Inferior parietal cortex (tissue), 1 donor: Measurements from ENCODE around the gene MAT2B.

Source experiments
- DNase-seq: peaks from one replicate; pipeline ENCODE4 v3.0.0-alpha.2; 2016; ENCODE audit errors: extremely low spot score

Gene MAT2B

DNA sequence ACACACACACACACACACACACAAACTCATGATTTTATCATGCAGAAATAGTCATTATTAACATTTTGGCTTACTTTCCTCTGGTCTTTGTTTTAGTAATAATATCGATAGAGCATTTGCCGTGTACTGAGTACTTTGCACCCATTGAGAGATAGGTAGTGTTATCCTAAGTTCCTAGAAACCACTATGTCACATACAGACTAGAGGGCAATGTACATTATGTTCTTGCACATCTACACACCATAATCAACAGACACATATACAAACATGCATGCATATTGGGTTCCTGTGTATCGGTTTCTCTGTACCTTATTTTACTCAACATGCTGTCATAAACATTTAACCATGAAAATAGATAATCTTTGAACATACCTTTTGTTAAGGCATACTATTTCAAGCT lies 45.7 kb downstream of the MAT2B start:
- DNase-seq, result no peak

DNA sequence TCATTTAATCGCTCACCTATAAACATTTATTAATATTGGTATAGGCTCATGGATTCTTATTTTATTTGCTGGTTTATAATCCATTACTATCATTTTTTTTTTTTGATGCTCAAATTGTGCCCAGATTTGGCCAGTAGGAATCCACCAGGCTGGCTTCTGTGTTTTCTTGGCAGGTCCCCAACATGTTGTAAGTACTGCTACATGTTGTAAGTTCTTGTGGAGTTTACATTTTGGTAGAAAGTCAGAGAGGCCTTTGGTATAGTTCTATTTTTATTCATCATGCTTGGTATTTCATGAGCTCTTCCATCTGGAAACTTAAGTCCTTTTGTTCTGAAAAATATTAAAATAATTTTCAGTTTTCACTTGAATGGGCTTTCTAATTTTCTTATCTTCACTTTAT lies 47.1 kb downstream of the MAT2B start:
- no peak for DNase-seq

DNA sequence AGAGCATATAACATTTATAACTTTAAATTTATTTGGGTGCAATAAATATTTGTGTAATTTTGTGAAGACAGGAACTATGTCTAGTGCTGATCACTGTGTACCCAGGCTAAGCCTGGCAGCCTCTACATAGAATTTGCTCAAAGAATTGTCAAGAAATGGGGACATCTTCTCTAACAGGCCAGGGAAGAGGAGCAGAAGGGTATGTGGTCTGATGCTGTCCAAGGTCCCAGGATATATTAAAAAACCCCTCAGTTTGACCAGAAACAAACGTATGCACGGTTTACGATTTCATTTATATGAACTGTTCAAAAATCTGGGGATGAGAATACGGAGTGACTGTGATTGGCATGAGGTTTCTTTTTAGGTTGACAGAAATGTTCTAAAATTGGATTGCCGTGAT lies 55.9 kb downstream of the MAT2B start:
- no peak for DNase-seq

DNA sequence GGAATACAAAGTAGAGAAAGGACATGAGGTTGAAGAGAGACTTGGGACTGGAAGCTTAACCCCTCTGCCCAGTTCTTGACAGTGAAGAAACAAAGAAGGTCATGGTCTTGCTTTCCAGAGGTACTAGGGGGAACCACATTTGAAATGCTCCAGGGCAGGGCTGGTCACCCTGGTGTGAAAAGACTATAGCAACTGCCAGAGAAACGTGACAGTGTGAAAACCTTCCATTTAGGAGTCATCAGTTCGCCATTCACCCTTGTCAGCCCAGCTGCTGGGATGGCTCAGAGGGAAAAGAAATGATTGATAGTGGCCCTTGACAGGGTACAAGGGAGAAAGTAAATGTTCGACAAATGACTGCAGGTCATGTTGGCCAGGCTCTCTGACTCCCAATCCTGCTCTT lies 56.7 kb downstream of the MAT2B start:
- DNase-seq, result no peak

DNA sequence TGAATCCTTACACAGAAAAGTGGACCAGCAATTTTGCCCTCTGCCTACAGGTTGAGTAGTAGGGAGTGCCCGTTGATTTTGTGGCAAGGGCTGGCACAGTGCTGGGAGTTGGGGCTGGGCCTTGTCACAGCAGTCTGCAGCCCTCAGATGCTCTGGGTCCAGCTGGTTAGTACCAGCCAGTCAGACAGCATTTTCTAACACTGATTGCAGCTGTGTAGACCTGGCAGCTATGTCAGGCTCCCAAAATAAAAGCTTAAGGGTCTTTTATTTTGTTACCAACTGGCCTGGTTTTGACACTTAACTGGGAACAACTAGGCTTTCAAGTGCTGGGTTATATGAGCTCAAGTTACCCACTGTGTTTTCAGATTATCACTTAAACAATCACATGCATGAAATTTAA lies 57.7 kb downstream of the MAT2B start:
- no peak for DNase-seq

DNA sequence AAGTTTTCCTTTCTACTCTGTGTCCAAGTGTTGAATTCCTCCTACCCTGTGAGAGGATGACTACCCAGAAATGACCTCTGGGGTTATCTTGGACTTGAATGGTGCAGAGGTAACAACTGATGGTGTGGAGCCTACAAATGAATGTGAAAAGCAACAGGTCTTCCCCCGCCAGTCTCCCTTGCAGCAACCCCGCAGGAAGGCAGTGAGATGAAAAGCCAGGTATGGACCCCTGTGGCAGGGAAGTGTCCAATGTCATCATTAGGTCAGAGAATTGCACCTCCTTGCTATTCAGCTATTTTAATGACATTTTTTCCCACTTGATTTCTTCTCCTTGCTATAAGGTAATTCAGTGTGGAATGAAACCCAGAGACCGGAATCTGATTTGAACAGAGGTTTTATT lies 58.5 kb downstream of the MAT2B start:
- DNase-seq, result no peak

DNA sequence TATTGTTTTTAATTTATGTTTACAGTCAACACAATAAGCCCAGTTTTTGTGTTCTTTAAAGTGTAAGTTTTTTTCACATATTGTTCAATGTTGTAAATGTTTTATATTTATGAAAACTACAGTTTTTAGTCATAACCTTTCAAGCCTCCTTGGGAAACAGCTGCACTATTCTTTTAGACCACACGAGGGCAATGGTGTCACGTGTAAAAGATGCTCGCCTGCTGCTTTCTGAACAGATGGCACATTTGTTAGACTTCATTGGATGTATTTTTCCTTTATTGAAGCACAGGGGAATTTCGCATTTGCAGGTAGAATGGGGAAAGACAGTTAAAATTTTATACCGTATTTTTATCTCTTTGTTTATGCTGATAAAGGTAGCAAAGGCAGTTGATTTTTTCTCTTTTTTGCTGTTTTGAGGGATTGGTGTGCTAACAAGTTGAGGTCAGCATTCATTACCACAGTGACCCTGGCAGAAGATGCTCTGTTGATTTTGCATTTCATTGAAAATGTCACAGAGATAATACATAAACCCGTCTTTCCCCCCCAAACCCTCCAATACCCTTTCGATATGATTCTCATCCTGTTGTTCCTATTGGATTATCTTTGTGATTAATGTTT lies 59.0 kb downstream of the MAT2B start:
- peak; percentile 91 for DNase-seq

DNA sequence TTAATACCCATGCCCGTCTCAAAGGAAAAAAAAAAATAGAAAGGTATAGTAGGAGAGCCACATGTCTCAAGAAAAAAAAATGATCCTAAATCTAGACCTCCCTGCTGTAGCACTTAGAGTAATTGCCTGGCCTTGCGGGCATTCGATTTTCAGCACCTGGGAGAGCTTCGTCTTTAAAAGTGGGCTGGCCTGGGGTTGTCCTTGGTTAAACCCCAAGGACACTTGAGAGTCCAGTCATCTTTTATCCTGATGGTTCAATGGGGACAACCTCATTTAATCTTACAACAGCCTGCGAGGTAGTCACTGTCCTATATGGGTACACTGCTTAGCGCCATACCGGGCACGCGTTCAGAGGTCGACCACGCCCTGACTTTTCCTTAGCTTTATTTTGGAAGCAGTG lies 60.1 kb downstream of the MAT2B start:
- no peak for DNase-seq

DNA sequence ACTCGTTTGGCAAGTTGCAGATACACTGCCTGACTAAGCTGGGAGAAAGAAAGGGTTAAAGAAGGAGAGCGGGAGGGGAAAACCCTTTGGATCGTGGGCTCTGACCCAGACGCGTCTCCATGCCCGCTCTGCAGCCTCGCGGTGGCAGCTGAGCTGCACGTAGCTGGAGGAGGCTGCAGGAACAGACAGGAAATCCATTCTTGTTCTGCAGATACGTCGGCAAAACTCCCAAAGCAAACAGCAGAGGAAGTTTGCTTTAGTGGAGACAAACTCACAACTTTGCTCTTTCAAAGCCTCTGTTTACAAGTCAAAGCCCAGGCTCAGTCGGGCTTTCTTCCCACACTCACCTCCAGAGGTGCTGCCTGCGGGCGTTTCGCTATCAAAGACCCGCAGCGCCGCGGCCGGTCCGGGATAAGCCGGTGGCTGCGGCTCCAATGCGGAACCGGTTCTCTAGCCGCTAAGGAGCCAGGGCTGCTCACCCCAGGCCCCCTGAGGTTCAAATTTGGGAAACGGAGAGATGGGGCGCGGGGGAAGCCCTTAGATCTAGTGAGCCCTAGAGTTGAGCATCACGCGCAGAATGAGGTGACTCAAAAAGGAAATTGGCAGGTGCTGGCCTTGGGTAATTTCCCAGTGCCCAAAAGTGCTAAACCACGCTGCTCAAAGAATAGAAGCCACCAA lies 60.7 kb downstream of the MAT2B start:
- peak; percentile 53 for DNase-seq

DNA sequence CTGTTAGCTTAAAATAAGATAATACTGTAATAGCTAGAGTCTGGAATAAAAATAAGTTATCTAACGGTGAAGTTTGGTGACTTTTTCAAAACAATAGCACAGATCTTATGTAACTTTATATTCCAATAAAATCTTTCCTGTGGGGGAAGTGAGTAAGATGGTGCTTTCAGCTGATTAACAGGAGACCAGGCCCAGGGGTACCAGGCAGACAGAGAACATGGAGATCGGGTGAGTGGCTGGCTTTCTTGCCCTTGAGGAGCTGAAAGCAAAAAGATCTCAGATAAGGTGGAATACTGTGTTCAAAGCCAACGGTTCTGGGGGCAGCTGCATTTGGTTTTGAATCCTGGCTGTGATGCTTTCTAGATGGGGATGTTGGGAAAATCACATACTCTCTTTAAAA lies 61.3 kb downstream of the MAT2B start:
- DNase-seq, result no peak

DNA sequence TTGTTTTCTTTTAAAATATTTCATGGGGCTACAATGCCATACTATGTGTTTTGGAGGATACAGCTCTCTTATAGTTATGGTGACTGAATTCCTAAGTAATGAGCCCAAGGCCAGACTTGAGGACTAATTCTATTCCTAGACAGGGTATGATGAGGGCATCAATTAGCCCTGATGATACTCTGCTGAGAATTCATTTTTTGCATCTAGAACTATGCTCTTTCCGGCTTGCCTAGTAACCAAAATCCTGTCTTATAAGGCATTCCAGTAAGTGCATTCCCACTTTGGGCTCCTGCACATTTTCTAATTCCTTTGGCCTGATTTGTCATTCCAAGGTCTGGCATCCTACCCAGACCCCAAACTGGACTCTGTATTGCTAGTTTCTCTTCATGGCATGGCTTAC lies 62.4 kb downstream of the MAT2B start:
- DNase-seq, result no peak
